Measurements from ENCODE around the gene SPACDR. TPM values are rescaled to one million over a fixed set of nuclear protein-coding genes. Genes with fewer than 3 reads are reported as not detected.
A peak's percentile ranks its signal among the peaks of the same experiment; 100 is the strongest.

SPACDR gene
- total and polyA plus RNA-seq, 9 of the 15 experiments (the other 6 are each of a cell fraction or from before 2014, with no cell fraction given) = 0.07 to 0.55 (median 0.14) TPM; not detected in 1

DNA sequence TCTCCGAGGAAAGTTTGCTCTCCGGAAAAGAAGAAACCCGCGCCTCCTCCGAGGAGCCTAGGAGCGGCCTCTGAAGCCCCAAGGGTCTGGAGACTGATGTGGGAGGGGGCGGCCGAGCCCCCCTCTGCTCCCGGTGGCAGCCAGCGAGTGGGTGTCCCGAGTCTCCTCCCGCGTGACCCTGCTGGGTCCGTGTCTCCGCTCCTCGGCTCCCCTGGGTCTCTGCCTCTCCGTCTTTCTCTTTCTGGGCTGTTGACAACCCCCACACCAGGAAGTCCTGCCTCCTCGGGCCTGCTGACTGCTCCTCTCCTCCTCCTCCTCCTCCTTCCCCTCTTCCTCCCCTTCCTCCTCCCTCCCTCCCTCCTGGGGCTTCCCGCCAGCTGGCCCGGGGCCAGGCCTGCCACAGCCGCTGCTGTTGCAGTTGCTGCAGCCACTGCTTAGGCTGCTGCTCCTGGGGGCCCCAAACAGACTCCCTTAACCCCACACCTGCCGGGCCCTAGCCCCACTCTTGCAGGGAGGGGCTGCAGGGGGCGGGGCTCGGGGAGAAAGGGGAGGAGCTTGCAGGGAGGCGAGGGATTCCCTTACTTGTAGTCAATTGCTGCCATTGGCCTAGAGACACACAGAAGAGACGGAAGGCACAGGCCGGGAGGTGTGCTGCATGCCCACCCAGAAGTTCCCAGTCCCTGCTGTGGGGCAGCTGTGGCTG, 15.0 kb upstream of the SPACDR start, which contains the start of gene TSC22D4 (continued):
- no peak; the same call in 1 of the 2 replicates for TF ChIP-seq NFRKB (IDR thresholded peaks at IDR 0.05; ENCODE audit: low read depth)
- no peak for TF ChIP-seq NFYB (IDR thresholded peaks at IDR 0.05; ENCODE audit: extremely low read depth, insufficient read length)
- peak; percentile 55 for TF ChIP-seq CXXC5 (CRISPR knock-in tag; IDR thresholded peaks at IDR 0.05)
- no peak for TF ChIP-seq ZNF224 (CRISPR knock-in tag; IDR thresholded peaks at IDR 0.05)
- TF ChIP-seq HNRNPUL1 (IDR thresholded peaks at IDR 0.05; ENCODE audit: low read length) = no peak
- no peak for TF ChIP-seq ZNF347 (CRISPR knock-in tag; IDR thresholded peaks at IDR 0.05; ENCODE audit: low read depth)
- TF ChIP-seq SAP30 (IDR thresholded peaks at IDR 0.05; ENCODE audit: borderline replicate concordance, insufficient read depth, low read depth, low read length, poor library complexity, severe bottlenecking) = peak; percentile 64
- no peak for TF ChIP-seq HMBOX1 (IDR thresholded peaks at IDR 0.05)
- TF ChIP-seq C11orf30 (IDR thresholded peaks at IDR 0.05; ENCODE audit: low read depth) = peak; percentile 32; the same call in 1 of the 2 replicates
- TF ChIP-seq ZBTB43 (CRISPR knock-in tag; IDR thresholded peaks at IDR 0.05) = no peak
- peak; percentile 82 for TF ChIP-seq SPI1 (IDR thresholded peaks at IDR 0.05; ENCODE audit: borderline replicate concordance, low read depth, low read length)
- TF ChIP-seq ZNF77 (CRISPR knock-in tag; IDR thresholded peaks at IDR 0.05) = no peak
- TF ChIP-seq BCL6 (CRISPR knock-in tag; IDR thresholded peaks at IDR 0.05) = no peak
- TF ChIP-seq, protein P1, sequence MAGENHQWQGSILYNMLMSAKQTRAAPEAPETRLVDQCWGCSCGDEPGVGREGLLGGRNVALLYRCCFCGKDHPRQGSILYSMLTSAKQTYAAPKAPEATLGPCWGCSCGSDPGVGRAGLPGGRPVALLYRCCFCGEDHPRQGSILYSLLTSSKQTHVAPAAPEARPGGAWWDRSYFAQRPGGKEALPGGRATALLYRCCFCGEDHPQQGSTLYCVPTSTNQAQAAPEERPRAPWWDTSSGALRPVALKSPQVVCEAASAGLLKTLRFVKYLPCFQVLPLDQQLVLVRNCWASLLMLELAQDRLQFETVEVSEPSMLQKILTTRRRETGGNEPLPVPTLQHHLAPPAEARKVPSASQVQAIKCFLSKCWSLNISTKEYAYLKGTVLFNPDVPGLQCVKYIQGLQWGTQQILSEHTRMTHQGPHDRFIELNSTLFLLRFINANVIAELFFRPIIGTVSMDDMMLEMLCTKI (IDR thresholded peaks at IDR 0.05; ENCODE audit: partially characterized antibody) = no peak
- TF ChIP-seq, protein P2, sequence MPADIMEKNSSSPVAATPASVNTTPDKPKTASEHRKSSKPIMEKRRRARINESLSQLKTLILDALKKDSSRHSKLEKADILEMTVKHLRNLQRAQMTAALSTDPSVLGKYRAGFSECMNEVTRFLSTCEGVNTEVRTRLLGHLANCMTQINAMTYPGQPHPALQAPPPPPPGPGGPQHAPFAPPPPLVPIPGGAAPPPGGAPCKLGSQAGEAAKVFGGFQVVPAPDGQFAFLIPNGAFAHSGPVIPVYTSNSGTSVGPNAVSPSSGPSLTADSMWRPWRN (IDR thresholded peaks at IDR 0.05; ENCODE audit: low read depth) = 0 out of 2 replicates have a peak, but pooled peaks have one; percentile 27
- TF ChIP-seq HEY1 (CRISPR knock-in tag; IDR thresholded peaks at IDR 0.05; ENCODE audit: borderline replicate concordance) = 0 out of 2 replicates have a peak, but pooled peaks have one; percentile 35
- TF ChIP-seq MAZ (CRISPR knock-in tag; conservative IDR thresholded peaks at IDR 0.05 in 1 of 2, IDR thresholded peaks at IDR 0.05 in 1 of 2) = peak; percentile 98 to 99
- peak; percentile 54 for TF ChIP-seq ZFX (CRISPR knock-in tag; IDR thresholded peaks at IDR 0.05)
- no peak; the same call in 1 of the 2 replicates for TF ChIP-seq KAT7 (CRISPR knock-in tag; IDR thresholded peaks at IDR 0.05; ENCODE audit: borderline replicate concordance)
- no peak for TF ChIP-seq CEBPB (tag; IDR thresholded peaks at IDR 0.05)
- TF ChIP-seq L3MBTL2 (IDR thresholded peaks at IDR 0.05) = 0 out of 2 replicates have a peak, but pooled peaks have one; percentile 12
- no peak for TF ChIP-seq NFATC3 (IDR thresholded peaks at IDR 0.05)
- no peak for TF ChIP-seq SIN3B (IDR thresholded peaks at IDR 0.05; ENCODE audit: low read depth)
- no peak for TF ChIP-seq STAT5A (IDR thresholded peaks at IDR 0.05; ENCODE audit: borderline replicate concordance, low read length)

Data from K562 (cell line).